Stimulated activated CD4-positive, alpha-beta T cell treated with anti-CD3 and anti-CD28 coated beads, Interleukin-4, amount 100 ng/mL, for 24 hours (primary cell): ENCODE results near the gene UBAC2.

Experiments
- DNase-seq: peaks from one replicate; pipeline ENCODE4 v3.0.0-alpha.2; 2020

UBAC2 gene

GRCh38 chr13:99315186-99315585, 114.5 kb downstream of the UBAC2 start:
- DNase-seq, result no peak

- no peak for DNase-seq
Measured at GRCh38 chr13:99316224-99316623, 115.6 kb downstream of the UBAC2 start.

DNA sequence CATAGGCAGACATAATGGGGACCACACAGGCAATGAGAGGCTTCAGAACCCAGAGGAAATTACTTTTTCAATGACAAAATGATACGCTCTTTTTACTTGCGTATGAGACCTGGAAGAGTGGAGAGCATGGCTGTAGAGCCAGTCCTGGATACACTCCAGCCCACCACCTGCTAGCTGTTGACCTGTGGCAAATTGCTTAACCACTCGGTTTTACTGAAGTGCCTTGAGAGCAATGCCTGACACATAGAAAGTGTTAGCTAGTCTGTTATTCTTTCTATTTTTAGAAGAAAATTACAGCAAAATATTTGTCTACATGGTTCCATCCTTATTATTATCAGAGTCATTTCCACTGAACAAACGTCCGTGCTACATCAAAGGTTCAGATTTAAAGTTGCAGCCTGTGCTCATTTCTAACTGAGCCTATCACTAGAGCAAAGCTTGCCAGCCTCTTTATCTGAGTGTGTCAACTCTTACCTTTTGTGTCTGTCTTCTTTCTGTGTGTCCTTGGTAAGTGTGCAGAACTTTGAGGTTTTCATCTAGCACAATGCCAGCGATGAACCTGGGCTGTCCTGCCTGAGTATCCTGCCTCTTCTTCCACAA, 116.1 kb downstream of the UBAC2 start:
- DNase-seq, result no peak

DNA sequence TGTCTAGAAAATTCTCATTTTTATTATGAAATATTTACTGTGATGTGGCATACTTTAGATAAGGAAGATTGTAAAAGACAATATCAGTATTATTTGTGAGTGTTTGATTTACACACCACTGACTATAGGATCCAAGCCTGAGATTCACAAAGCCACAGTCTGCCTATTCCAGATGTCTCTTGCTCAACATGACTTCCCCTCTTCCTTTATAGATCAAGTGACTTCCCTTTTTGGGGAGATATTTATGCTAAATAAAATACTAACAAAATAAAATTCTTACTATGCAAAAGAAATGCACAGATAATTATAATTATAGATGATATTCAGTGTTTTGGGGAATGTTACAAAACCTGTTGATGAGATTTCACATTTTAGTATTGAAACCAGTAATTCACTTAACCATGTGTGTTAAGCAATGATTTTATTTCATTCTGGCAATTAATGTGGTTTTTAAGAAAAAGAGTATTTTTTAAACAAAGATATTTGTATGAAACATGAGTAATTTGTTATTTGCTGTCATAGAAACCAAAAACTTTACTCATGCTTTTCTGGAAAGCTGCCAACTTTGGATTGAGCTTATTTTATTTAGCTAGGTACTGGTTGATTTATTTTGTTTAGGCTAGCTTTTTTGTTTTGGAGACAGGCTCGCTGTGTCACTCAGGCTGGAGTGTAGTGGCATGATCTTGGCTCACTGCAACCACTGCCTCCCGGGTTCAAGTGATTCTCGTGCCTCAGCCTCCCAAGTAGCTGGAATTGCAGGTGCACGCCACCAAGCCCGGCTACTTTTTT, 120.2 kb downstream of the UBAC2 start:
- peak; percentile 26 for DNase-seq

DNA sequence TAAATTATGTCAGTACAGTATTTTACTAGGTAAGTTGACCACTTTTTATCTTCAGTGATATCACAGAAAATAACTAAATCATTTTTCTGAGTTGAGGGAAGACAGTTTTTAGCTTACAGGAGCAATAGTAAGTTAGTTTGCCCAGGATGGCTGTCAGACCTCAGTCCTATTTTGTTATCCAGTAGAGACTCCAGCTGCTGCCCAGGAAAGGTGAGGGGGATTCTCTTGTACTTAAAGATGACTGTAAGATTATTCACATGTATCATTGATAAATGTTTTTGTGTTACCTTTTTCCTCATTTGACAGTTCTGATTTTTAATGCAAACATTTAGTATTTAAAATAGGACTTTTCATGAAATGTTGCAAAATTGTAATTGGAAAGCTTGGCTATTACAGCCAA, 121.1 kb downstream of the UBAC2 start:
- no peak for DNase-seq

- DNase-seq, result peak; percentile 50
Measured at GRCh38 chr13:99322297-99323103, 121.8 kb downstream of the UBAC2 start.

DNA sequence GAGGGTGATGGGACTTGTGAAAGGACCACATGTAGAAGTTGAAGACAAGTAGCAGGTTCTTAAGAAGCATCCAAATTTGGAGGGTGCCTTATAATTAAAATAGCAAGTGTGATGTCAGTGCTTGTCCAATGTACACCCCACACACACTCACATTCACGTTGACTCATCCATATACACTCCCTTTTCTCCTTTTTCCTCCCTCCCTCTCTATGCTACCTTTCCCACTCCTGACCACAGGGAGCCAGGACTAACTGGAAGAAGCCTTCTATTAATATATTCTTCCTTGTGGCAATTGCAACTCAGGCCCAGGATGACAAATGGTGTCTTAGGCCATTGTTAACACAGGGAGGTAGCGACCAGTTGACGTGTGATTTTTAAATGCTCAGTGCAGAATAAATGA, 122.8 kb downstream of the UBAC2 start:
- no peak for DNase-seq

- no peak for DNase-seq
Measured at GRCh38 chr13:99326012-99326411, 125.4 kb downstream of the UBAC2 start.

- DNase-seq, result no peak
Measured at GRCh38 chr13:99327126-99327525, 126.5 kb downstream of the UBAC2 start.

- no peak for DNase-seq
Measured at GRCh38 chr13:99327761-99328160, 127.1 kb downstream of the UBAC2 start.

GRCh38 chr13:99329477-99329876, 128.8 kb downstream of the UBAC2 start:
- no peak for DNase-seq

DNA sequence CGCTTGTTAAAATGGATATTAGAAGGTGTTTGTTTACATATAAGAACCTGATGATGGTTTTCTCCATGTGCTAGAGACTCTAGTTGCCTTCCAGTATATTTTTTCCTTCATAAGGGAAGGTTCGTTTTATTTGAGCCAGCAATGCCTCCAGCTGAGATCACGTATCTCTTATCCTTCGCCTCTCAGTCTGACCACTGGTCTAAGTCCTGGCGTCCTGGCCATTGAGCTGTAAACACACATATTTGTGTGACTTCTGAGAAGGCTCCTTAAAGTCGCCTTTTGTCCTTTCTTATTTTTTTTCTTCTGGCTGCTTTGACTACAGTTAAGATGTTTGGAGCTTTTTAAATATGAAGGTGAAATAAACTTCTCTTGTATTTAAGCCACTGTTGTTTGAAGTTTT, 130.3 kb downstream of the UBAC2 start:
- DNase-seq, result no peak

DNA sequence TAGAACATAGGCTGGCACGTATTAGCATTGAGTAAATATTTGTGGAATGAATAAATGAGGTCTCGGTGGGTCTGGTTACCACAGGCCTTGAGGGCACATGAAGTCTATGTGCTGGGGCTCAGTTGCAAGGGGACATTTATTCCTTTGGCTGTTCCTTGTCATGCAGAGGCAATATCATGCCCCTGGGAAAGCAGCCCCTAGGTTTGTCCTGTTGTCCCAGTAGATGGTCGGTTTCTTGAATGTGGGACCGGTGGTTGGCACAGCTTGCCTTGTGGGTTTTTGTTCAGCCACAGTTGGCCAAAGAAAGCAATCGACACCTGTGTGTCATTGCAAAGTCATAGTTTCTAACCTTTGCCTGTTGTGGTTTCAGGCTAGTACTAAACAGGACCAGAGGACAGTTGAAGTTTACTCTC, 131.2 kb downstream of the UBAC2 start:
- no peak for DNase-seq

- no peak for DNase-seq
Measured at GRCh38 chr13:99332456-99332855, 131.8 kb downstream of the UBAC2 start.

DNA sequence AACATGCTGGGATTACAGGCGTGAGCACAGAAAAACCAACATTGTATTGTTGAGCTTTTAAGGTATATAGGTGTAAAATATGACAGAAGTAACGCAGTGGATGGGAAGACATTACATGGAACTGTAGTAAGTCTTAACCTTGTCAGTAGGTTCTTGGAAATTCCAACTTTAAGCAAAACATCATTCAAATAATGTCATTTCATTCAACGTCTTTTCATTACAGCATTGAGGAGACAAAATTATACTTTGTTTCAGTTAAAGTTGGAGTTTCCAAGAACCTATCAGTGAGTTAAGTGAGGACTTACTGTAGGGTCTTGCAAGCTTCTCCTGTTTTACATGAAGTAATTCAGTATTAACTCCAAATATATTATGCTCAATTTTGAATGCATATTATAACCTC, 133.6 kb downstream of the UBAC2 start:
- DNase-seq, result no peak

DNA sequence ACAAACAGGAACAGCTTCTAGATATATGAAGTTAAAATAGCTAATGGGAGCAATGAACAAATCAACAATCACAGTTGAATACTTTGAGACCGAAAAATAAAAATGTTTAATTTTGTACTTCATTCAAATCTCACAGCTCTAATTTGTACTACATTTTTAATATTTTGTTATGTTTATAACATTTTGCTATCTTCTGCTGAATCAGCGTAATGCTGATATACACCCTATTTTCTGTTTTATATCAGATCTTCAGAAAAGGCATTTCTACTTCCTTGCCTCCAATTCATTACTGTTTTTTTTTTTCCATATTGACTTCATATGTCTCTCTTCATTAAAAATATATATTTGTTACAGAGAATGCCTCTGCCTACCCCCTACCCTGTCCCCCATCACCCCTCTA, 134.4 kb downstream of the UBAC2 start:
- DNase-seq, result no peak

- no peak for DNase-seq
Measured at GRCh38 chr13:99335603-99336002, 134.9 kb downstream of the UBAC2 start.

- DNase-seq, result no peak
Measured at GRCh38 chr13:99339230-99339721, 138.6 kb downstream of the UBAC2 start.

GRCh38 chr13:99339736-99340397, 139.2 kb downstream of the UBAC2 start:
- peak; percentile 58 for DNase-seq

DNA sequence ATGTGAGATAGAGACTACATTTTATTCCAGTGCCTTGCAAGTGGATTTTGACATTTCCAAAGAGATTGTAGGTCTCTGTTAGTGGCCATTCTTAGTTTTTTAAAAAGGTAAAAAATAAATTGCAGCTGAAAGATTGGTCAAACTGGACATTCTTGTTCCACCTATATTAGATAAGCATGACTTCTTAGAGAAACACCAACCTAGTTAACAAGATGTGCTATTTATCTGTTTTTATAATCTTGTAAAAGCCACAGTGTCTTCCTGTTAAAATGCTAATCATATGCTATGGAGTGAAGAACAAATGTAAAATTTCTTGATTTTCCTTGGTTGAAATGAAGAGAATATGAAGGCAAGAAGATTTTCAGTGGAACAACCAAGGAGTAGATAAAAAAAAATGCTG, 140.0 kb downstream of the UBAC2 start:
- no peak for DNase-seq

DNA sequence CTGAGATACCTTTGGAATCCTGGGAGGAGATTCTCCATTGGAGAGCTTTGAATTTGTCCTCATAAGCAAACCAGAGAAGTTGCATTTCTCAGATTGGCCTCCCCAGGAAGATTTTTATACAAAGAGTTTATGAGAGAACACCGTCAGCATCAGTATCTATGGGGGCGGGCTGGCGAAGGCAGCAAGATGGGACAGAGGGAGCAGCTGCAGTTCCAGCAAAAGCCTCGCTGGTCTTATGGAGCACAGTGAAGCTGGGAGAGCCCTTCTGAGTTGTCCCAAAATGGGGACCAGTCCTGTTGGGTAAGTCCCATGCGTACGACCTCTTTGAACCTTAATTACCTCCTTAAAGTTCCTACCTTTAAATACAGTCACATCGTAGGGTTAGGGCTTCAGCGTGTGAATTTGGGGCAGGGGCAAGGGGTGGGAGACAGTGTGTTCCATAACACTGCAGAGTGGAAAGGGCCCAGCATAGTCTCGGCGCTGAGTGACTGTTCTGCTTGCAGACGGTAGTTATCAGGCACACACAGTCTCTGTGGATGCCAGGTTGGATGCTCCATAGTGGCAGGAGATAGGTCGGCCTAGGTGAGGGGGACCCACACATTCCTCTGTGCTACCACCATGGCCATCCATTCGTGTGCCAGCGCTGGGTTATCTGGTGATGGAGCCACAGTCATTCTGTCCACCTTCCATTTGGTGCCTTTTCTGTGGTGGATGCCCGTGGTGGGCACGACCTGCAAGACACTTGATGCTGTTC, 141.5 kb downstream of the UBAC2 start:
- no peak for DNase-seq

GRCh38 chr13:99342723-99343315, 142.2 kb downstream of the UBAC2 start:
- no peak for DNase-seq
